ENCODE results near the gene ZFYVE19.

ZFYVE19 gene

GRCh38 chr15:40775740-40776536 is 31.0 kb upstream of the ZFYVE19 start:
- DNase-seq (ENCODE audit: low spot score), result no peak

- DNase-seq (ENCODE audit: low spot score), result no peak
These were observed 30.2 kb upstream of the ZFYVE19 start for GRCh38 chr15:40776537-40777141.

GRCh38 chr15:40782609-40783227 is 24.2 kb upstream of the ZFYVE19 start:
- no peak for DNase-seq (ENCODE audit: low spot score)

- DNase-seq (ENCODE audit: low spot score), result no peak
These were observed 21.7 kb upstream of the ZFYVE19 start for GRCh38 chr15:40785164-40785563.

GRCh38 chr15:40785814-40786213 is 21.1 kb upstream of the ZFYVE19 start:
- no peak for DNase-seq (ENCODE audit: low spot score)

- DNase-seq (ENCODE audit: low spot score), result no peak
These were observed 19.5 kb upstream of the ZFYVE19 start for GRCh38 chr15:40787344-40787841.

GRCh38 chr15:40787991-40788390 is 18.9 kb upstream of the ZFYVE19 start:
- no peak for DNase-seq (ENCODE audit: low spot score)

GRCh38 chr15:40789119-40789518 is 17.8 kb upstream of the ZFYVE19 start:
- DNase-seq (ENCODE audit: low spot score), result no peak

- no peak for DNase-seq (ENCODE audit: low spot score)
These were observed 16.9 kb upstream of the ZFYVE19 start for GRCh38 chr15:40789999-40790398.

- no peak for DNase-seq (ENCODE audit: low spot score)
These were observed 16.2 kb upstream of the ZFYVE19 start for GRCh38 chr15:40790718-40791117.

- DNase-seq (ENCODE audit: low spot score), result no peak
These were observed 14.5 kb upstream of the ZFYVE19 start for GRCh38 chr15:40792394-40792793.

- DNase-seq (ENCODE audit: low spot score), result no peak
These were observed 13.5 kb upstream of the ZFYVE19 start for GRCh38 chr15:40793216-40793989.

GRCh38 chr15:40796041-40796440 is 10.8 kb upstream of the ZFYVE19 start:
- no peak for DNase-seq (ENCODE audit: low spot score)

GRCh38 chr15:40796512-40796911 is 10.4 kb upstream of the ZFYVE19 start:
- no peak for DNase-seq (ENCODE audit: low spot score)

- no peak for DNase-seq (ENCODE audit: low spot score)
These were observed 7.4 kb upstream of the ZFYVE19 start for GRCh38 chr15:40799523-40799922.

GRCh38 chr15:40803076-40803475 is 3.8 kb upstream of the ZFYVE19 start:
- no peak for DNase-seq (ENCODE audit: low spot score)

- no peak for DNase-seq (ENCODE audit: low spot score)
These were observed 3.2 kb upstream of the ZFYVE19 start for GRCh38 chr15:40803688-40804087.

- no peak for DNase-seq (ENCODE audit: low spot score)
These were observed 239 bp upstream of the ZFYVE19 start for GRCh38 chr15:40806672-40807027.

- DNase-seq (ENCODE audit: low spot score), result no peak
These were observed 1.1 kb downstream of the ZFYVE19 start for GRCh38 chr15:40807888-40808461.

GRCh38 chr15:40808861-40809450 is 2.1 kb downstream of the ZFYVE19 start:
- no peak for DNase-seq (ENCODE audit: low spot score)

- DNase-seq (ENCODE audit: low spot score), result no peak
These were observed 6.0 kb downstream of the ZFYVE19 start for GRCh38 chr15:40812721-40813425.

All from left forelimb (tissue), 1 donor.